OCI-LY7 (cell line): ENCODE data around the gene NIN.

ENCODE experiments used
- EZH2phosphoT487 ChIP-seq: fragments of 200-600 bp; sonication (generic); IDR thresholded peaks from 2 replicates; pipeline ENCODE4 v1.6.1; 2018; ENCODE audit warnings: low read depth, borderline replicate concordance, mild to moderate bottlenecking, mixed run types, antibody characterized with exemption, low read length, moderate library complexity, mixed read lengths
- TF ChIP-seq, protein P1 (sequence below): fragments of 200-600 bp; sonication (generic); conservative IDR thresholded peaks from 2 replicates; pipeline ENCODE4 v1.5.1; 2014; ENCODE audit warnings: mild to moderate bottlenecking, antibody characterized with exemption, low read length, moderate library complexity, mixed read lengths

DNA sequence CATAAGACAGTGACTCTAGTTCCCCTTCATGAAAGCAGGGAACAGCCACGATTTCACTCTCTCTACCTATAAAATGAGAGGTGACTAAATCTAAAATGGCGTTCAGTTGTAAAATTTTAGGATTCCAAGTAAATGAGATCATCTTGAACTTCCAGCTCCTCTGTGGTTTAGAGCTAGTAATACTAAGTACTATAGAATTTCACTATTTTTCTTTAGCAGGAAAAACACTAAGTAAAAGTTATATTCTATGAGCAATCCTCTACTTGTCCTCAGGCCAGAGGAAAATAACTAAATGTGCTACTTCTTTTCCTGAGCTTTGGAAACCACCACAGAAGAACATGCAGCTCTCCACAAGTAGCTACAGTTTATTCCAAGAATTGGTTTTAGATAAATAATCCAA is 55.6 kb downstream of the NIN start:
- TF ChIP-seq, protein P1, sequence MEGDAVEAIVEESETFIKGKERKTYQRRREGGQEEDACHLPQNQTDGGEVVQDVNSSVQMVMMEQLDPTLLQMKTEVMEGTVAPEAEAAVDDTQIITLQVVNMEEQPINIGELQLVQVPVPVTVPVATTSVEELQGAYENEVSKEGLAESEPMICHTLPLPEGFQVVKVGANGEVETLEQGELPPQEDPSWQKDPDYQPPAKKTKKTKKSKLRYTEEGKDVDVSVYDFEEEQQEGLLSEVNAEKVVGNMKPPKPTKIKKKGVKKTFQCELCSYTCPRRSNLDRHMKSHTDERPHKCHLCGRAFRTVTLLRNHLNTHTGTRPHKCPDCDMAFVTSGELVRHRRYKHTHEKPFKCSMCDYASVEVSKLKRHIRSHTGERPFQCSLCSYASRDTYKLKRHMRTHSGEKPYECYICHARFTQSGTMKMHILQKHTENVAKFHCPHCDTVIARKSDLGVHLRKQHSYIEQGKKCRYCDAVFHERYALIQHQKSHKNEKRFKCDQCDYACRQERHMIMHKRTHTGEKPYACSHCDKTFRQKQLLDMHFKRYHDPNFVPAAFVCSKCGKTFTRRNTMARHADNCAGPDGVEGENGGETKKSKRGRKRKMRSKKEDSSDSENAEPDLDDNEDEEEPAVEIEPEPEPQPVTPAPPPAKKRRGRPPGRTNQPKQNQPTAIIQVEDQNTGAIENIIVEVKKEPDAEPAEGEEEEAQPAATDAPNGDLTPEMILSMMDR = no peak
- TF ChIP-seq EZH2phosphoT487 = no peak
